ENCODE measurements around the gene RAB35.

- TF ChIP-seq CTCF (conservative IDR thresholded peaks at IDR 0.05) (no peak), ZFX (IDR thresholded peaks at IDR 0.05) (no peak)
Observed at GRCh38 chr12:120071493-120072020, 45.0 kb downstream of the RAB35 start.

Measured in C4-2B (cell line).